ENCODE data around the gene AQP7.
"Not testable (repeated sequence)": the region's sequence is repeated elsewhere in the genome, so short reads cannot be mapped to it uniquely, and the experiment has no call there.

The AQP7 gene

GRCh38 chr9:33388110-33388994 is 14.0 kb downstream of the AQP7 start:
- no peak for TF ChIP-seq CTCF (IDR thresholded peaks at IDR 0.05; ENCODE audit: insufficient read depth, missing control alignments)
- FAIRE-seq (no peak), DNase-seq (ENCODE audit: insufficient read length, low spot score) (no peak)

GRCh38 chr9:33386998-33387397 is 15.4 kb downstream of the AQP7 start:
- not testable (repeated sequence) for DNase-seq (ENCODE audit: insufficient read length, low spot score)

GRCh38 chr9:33386641-33386996 is 15.7 kb downstream of the AQP7 start:
- not testable (repeated sequence) for DNase-seq (ENCODE audit: insufficient read length, low spot score); FAIRE-seq

More at GRCh38 chr9:33386998-33387397, 15.4 kb downstream of the AQP7 start:
- not testable (repeated sequence) for FAIRE-seq

- not testable (repeated sequence) for FAIRE-seq; DNase-seq (ENCODE audit: insufficient read length, low spot score)
These were observed 16.3 kb downstream of the AQP7 start for GRCh38 chr9:33385979-33386640.

GRCh38 chr9:33385536-33385935 is 16.8 kb downstream of the AQP7 start:
- DNase-seq (ENCODE audit: insufficient read length, low spot score); FAIRE-seq: not testable (repeated sequence)

GRCh38 chr9:33383396-33383795 is 19.0 kb downstream of the AQP7 start:
- not testable (repeated sequence) for FAIRE-seq; DNase-seq (ENCODE audit: insufficient read length, low spot score)

GRCh38 chr9:33382397-33382796 is 20.0 kb downstream of the AQP7 start:
- FAIRE-seq; DNase-seq (ENCODE audit: insufficient read length, low spot score): not testable (repeated sequence)

GRCh38 chr9:33381231-33381791 is 21.1 kb downstream of the AQP7 start:
- no peak for FAIRE-seq
- no peak for TF ChIP-seq CTCF (IDR thresholded peaks at IDR 0.05; ENCODE audit: insufficient read depth, missing control alignments)
- no peak for DNase-seq (ENCODE audit: insufficient read length, low spot score)

GRCh38 chr9:33380390-33381094 is 21.8 kb downstream of the AQP7 start:
- no peak for TF ChIP-seq CTCF (IDR thresholded peaks at IDR 0.05; ENCODE audit: insufficient read depth, missing control alignments)
- DNase-seq (ENCODE audit: insufficient read length, low spot score) (no peak), FAIRE-seq (no peak)

- no peak for TF ChIP-seq CTCF (IDR thresholded peaks at IDR 0.05; ENCODE audit: insufficient read depth, missing control alignments)
- no peak for DNase-seq (ENCODE audit: insufficient read length, low spot score)
- FAIRE-seq: no peak
These were observed 22.5 kb downstream of the AQP7 start for GRCh38 chr9:33379666-33380389.

Measured in D721Med (cell line).